Activated T-cell treated with anti-CD3 and anti-CD28 coated beads for 24 hours (primary cell): Measurements from ENCODE around the gene ACAA1.

Experiments
- DNase-seq: peaks from one replicate; pipeline ENCODE4 v3.0.0-alpha.2; 2020; ENCODE audit warnings: low read depth

Gene ACAA1

DNA sequence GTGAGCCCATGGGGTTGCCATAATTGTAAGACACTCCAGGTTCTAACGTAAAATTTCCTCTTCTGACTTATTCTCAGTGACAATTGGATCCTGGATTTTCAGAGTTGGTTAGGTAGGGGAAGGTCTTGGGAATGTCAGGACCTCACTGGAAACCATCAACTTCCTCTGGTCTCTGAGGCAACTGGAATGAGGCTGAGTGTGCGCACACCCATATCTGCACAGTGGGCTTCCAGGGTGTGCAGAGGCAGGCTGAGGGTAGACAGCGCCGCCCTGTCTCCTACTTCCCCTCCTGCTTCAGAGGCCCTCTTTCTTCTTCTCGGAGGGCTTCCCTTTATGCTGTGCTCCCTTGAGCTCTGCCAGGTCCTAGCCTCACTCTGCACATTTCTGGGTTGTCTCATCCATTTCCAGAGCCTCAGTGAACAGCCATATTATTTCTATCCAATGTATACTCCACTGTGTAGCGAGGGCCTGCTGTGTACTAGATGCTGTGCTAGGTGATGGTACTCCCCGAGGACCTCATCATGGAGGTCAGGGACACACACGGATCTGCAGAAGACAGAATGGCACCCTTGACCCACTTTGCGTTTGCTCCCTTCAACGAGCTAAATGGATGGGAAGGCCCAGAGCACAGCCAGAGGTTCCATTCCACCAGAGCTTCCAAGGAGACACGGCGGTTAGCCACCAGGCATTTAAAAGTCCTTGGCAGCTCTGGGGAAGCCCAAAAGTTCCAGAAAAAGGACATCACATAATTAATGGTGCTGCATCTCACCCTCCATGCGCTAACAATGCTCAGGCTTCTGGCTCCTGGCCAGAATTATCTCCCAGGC is 18.3 kb downstream of the ACAA1 start:
- DNase-seq, result no peak

DNA sequence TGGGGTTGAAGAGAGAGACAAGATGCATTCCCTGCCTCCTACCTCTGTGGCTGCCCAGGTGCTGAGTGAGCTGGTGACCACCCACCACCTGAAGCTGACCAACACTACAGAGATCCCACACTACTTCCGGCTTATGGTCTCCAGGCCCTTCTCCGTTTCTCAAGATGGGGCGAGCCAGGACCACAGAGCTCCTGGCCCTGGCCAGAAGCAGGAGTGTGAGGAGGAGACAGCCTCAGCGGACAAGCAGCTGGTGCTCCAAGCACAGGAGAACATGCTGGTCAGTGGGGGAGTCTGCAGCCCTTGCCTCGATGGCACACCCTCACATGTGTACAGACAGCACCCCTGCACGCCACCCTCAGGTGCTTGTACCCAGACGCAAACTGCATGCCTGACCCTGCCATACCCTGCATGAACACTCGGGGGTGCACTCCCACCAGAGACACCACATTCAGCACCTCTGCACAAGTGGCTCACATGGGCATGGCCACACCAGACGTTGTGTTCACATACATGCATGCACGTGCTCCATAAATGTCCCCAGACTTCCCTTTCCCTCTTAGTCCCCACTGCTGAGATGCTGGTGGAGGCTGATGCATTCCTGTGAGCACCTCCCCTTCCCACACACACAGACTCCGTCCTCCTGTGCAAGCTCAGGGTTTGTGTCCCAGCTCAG is 19.0 kb downstream of the ACAA1 start:
- peak; percentile 62 for DNase-seq

DNA sequence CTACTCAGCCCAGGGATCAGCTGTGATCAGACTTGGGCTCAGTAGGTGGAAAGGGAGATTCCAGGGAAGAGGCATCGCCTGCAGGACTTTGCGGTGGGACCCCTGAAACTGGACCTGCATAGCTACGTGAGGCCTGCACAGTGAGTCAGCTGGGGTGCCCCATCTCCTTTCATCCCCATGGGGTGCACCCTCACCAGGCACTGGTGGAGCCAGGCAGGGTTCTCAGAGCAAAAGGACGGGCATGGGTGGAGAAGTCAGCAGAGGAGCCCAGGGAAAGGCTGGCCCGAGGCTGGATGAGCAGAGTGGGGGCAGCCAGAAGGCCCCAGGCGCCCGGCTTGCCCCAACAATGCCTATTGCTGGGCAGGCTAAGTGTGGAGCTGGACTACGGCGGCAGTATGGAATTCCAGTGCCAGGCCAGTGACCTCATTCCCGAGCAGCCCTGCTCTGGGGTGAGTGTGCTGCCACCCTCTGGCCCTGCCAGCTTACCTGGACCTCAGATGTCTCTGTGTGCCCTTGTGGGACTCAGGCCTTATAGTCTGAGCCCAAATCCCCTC is 19.7 kb downstream of the ACAA1 start:
- no peak for DNase-seq

DNA sequence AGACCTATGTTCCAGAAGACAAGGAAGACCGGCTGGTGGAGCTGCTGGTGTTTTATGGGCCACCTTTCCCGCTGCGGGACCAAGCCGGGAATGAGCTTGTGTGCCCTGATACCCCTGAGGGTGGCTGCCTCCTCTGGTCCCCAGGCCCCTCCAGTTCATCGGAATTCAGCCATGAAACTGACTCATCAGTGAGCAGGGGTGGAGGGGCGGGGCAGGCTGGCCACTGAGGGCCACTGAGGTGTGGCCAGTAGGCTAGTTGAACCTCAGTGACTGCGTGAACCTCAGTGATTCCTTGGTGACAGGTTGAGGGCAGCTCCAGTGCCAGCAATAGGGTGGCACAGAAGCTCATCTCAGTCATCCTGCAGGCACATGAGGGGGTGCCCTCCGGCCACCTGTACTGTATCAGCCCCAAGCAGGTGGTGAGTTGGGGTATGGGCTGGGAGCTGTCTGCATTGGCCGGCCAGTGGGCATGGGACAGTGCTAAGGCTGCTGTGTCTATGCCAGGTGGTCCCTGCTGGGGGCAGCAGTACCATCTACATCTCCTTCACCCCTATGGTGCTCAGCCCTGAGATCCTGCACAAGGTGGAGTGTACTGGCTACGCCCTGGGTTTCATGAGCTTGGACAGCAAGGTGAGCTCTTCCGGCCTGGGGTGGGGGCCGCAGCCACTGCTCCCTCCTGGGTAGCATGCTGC is 20.3 kb downstream of the ACAA1 start:
- no peak for DNase-seq

DNA sequence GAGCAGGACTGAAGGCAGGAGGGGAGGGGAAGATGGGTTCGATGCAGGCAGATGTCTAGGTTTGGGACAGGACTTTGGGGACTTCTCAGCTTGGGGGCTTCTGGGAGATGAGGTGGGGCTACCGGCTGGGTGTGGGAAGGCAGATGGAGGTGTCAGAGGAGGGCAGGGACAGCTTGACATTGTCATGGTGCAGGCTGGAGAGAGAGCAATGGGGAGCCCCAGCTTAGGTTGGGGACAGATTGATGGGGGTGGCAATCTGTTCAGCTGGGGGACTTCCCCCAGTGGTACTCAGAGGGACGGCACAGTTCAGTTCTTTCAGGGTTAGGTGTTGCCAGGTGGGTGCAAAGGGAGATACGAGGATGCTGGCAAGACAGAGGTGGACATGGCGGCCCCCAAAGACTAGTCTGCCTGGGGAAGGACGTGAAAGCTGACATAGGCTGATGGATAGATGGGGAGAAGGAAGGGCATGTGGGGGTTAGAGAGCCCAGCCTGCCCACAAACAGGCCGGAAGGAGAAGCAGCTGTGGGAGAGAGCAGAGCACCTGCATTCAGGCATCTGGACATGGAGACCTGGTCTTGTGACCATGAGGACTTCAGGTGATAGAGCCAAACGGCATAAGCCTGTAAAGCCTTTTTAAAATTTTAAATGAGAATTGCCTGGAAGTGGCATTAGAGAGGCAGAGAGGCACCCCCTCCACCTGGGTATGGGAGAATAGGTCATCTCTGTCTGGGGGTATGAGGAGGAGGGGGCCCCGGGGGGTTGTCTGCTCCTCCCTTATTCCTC is 21.1 kb downstream of the ACAA1 start:
- DNase-seq, result no peak

DNA sequence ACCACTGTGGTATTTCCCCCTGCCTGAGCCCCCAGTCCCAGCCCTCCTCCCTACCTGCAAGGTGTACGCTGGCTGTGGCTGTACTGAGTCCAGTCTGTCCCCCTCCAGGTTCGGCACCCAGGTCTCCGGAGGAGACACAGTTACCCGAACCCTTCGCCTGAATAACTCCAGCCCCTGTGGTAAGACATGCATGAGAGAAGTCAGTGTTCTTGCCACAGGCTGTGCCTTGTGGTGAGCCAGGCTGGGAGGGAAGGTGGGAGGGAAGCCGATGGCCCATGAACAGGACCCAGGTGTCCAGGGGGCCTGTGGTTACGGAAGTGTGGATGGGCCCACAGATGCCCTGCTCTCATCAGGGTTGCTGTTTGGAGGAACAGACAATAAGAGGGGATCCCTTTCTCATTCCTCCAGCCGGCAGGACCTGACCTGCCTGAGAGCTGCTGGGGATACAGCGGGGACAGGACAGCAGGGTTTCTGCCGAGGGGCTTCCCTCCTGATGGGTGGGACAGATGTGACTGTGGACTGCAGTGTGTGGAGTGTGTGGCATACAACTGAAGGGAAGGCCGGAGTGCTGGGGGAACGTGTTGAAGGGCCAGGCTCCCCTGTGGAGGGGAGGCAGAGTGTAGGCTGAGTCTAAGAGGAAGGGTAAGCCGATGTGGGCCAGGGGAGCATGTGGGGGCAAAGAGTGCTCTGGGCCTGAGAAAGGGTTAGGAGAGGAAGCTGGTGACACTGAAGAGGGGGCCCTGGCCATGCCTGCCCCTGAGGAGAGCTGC is 21.9 kb downstream of the ACAA1 start:
- DNase-seq, result no peak

DNA sequence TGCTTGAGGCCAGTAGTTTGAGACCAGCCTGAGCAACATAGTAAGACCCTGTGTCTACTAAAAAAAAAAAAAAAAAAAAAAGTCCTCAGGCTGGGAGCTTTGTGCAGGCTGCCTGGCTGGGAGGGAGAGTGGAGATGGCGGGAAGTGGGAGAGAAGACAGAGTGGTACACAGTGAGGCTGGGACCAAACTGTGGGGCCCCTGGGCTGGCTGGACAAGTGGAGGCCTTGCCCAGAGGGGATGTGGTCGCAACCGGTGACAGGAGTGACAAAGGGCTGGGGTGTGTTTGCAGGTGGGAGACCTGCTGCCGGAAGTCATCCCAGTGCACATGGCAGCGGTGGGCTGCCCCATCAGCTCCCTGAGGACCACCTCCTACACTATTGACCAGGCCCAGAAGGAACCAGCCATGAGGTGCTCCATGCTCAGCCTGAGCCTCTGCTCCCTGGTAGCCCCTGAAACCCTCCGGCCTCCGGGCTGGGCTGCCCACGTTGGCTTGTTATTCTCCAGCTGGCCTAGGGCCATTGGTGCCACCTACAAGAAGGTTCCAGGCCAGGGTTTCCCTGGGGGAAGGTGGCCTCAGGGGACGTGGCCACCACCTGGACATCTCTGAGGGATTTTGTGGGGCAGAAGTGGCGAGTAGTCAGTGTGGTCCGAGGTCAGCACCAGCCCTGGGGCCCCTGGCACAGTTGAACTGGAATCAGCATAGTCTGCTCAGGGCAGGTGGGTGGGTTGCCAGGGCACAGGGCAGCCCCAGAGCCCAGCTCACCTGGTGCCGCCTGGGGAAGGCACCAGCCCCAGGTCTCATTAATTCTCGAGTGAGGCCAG is 22.7 kb downstream of the ACAA1 start:
- DNase-seq, result no peak

DNA sequence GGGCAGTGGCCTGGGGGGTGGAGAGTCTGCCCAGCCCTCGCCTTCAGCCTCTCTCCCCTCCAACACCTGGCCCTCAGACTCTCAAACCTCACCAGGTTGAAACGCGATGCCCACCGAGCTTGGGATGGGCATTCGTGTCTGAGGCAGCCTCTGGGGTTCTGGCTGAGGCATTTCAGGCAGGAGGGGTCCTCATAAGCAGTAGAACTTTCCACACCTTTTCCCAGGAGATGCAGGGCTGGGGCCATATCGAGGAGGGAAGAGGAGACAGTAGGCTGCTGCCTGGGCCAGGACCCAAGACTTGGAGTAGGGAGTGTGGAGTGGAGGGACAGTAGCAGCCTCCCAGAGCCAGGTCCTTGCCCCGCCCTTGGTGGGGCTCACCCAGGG is 24.6 kb downstream of the ACAA1 start:
- no peak for DNase-seq

DNA sequence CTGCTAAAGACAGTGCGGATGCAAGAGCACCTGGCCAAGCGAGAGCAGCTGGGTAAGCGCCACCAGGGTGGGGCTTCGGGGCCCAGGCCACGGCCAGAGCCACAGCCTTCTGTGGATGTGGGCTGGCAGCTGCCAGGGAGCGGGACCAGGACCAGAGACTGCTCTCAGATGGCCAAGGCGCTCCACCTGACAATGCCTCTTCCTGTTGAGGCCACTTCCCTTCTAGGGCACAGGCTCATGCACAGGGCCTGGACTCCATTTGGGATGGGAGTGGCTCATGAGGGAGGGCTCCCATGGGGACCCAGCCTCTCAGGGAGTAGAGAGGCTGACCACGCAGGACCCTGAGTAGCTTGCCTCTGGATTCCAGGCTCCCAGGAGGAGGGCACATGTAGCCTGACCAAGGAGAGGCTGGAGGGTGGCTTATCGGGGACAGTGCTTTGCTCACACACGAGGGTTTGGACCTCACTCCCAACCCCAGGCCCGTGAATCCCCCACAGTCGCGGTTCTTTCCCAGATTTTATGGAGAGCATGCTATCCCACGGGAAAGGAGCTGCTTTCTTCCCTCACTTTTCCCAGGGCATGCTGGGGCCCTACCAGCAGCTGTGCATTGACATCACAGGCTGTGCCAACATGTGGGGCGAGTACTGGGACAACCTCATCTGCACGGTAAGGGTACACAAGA is 25.1 kb downstream of the ACAA1 start:
- no peak for DNase-seq

DNA sequence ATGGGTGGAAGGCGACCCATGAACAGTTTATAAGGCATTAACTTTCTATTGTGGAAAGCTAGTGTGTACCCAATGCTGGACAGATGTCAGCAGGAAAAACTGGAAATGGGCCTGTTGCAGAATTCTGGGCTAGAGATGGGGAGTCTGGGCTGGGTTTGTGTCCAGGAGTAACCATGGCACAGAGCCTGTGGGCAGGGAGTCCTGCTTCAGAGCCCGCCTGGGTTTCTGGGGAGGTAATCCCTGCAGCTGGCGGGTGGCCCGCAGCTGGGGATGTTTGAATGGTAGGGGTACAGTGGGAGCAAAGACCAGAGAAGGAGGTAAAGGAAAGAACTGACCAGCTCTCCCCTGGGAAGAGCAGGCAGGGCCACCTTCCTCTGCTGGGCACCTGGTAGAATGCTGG is 25.7 kb downstream of the ACAA1 start:
- no peak for DNase-seq

DNA sequence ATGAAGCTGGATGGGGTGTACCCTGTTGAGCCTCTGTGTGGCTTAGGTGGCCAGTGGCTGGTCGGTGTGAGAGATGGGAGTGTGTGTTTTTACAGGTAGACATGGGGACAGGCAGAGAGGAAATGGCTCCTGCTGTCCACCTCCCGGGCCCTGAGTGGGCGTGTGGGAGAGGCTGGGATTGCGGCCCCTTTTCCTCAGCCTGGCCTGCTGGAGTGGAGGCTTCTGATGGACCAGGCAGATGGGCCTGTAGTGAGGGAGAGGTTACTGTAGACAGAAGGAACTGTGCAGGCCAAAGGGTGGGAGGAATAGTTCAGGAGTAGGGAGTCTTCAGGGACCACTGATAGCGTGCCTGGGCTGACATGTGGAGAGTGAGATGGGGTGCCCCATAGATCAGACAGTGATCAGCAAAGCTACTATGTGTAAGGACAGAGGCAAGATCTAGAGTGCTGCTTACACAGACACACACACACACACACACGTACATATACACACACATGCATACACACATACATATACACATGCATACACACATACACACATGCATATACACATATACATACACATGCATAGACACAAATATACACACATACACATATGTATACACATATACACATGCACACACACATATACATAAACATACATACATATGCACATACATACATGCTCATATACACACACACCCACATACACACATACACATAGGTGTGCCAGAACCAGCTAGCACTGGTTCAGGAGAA is 26.4 kb downstream of the ACAA1 start:
- DNase-seq, result no peak

DNA sequence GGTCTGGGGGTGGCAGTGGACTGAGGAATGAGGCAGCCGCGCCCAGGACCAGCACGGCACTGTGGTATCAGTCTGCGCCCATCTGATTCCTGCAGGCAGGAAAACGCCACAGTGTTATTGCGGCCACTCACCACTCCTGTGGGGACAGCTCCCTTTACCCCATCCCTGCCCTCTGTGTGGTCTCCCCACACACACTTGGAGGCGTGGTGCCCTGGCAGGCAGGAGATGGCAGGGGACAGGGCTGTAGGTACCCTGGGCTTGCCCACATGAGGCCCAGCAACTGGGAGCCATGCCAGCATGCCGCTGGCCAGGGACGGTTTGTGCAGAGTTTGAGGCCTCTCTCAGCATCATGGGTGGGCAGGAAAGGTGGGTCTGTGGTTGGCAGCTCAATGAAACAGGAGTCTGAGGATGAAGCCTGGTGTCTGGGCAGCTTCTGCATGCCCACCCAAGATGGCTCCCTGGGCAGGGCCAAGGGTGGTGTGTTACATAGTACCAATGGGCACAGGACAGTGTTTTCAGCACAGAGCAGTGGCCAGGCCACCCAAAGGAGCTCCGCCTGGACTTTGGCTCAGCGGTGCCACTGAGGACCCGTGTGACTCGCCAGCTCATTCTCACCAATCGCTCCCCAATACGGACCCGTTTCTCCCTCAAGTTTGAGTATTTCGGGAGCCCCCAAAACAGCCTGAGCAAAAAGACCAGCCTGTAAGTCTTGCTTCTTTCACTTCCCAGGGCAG is 27.2 kb downstream of the ACAA1 start:
- no peak for DNase-seq

DNA sequence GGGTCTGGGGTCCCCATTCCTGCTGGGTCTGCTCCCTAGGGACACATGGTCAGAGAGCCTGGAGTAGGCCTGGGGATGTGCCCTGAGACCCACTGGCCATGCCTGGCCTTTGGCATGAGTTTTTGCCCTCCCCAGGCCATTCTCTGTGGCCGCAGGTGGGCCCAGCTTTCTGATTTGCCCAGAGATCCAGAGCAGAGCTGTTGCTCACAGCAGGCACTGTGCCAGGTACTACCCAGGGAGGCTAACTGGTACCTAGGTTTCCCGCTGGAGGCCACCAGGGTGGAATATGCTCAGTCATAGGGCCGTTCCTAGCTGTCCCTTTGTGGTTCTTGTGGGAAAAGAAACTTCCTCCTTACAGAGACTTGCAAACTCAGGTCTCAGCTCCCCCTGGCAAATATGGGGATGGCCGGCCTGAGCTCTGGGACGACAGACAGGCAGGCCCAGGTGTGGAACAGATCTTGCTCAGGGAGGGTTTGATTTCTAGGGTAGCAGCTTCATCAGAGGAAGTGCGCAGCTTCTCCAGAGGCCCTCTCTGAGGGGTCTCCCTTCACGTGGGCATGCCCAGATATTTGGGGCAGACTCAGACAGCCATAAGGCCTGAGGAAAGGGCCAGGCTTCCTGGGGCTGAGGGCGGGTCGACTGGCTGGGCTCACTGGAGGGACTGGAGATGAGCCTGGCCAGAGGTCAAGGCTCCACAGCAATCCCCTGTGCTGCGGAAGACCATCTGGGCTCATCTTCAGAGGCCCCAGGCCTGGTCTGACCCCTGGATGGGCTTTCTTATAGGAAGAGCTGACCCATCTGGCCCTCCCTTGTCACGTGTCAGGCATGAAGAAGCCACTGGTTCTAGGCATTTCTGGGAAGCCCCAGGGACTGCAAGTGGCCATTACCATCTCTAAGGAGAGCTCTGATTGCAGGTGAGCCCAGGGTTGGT is 28.0 kb downstream of the ACAA1 start:
- no peak for DNase-seq

DNA sequence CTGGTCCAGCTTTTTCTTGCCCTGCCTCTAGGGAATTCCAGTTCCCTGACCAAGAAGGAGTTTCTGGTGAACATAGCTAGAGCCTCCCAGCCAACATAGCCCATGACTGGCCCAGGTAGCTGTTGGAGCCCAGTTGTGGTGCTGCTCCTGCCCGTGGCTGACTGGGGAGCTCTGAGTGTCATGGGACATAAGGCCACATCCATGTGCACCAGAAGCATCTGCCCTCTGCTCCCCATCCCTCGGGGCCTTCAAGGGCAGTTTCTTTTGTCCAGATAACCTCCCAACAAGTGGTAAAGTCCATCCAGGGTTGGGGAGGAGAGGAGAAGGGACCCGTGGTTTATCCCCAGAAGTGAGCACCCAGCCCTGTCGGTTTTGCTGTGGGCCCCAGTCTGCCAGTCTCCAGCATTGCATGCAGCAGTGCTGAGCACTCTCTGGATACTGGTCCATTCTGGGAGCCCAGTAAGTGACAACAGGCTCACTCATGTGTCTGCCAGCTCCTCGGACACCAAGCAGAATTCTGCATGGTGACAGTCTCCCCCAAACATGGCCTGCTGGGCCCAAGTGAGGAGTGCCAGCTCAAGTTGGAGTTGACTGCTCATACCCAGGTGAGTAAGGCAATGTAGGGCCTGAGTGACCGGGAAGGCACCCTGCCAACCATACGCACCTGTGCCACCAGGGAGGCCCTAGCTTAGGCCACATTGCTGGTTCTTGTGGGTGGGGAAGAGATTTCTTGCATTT is 28.8 kb downstream of the ACAA1 start:
- no peak for DNase-seq

DNA sequence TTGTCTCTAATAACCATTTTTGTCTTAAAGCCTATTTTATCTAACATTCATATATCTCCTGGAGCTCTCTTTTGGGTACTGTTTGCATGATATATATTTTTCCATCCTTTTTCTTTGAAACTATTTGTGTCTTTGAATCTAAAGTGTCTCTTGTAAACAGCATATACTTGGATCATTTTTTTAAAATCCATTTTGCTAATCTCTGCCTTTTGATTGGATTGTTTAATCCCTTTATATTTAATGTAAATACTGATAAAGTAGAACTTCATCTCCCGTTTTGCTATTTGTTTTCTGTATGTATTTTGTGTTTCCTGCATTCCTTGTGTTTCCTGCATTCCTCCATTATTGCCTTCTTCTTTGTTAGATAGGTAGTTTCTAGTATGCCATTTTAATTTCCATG is 31.4 kb downstream of the ACAA1 start:
- no peak for DNase-seq

DNA sequence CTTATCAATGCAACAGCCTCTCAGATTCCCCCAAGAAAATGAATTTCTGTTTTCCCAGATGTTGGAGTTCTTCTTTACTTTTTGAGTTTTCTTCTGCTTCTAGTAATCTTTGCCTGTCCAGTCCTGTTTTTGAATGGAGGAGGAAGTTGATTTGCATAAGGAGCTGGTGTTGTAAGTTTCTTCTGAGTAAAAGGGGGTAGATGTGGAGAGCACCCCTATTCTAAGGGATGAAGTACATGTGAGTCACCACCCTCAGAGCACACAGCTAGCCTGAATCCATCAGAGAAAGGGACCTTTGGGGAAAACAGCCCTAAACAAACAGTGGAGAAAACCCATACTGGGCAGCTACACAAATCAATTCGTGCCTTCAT is 34.5 kb downstream of the ACAA1 start:
- no peak for DNase-seq
